GM23338 (cell line): ENCODE measurements around the gene KCNK10. TPM values are rescaled to one million over a fixed set of nuclear protein-coding genes. Genes with fewer than 3 reads are reported as not detected.

ENCODE experiments used
- ATAC-seq: fragments of 200-7000 bp; cut with Tn5 transposase; 3 replicates; pipeline ENCODE4 v1.9.1; 2020
- DNase-seq: peaks from one replicate; pipeline ENCODE4 v3.0.0-alpha.2; 2015; ENCODE audit warnings: low spot score
- H2AFZ ChIP-seq: fragments of 200-600 bp; sonication (generic); 2 replicates; pipeline ENCODE4 v1.8.0; 2016; ENCODE audit warnings: antibody characterized with exemption, mild to moderate bottlenecking, moderate library complexity
- H3F3A ChIP-seq: fragments of 200-600 bp; sonication (generic); replicated peaks from 2 replicates; pipeline ENCODE4 v1.8.0; 2017; ENCODE audit warnings: antibody characterized with exemption, mixed run types, low read depth
- H3K27ac ChIP-seq: fragments of 200-600 bp; sonication (generic); 2 replicates; pipeline ENCODE4 v1.6.1; 2016; ENCODE audit warnings: low read depth
- H3K27me3 ChIP-seq: fragments of 200-600 bp; sonication (generic); 2 replicates; pipeline ENCODE4 v1.8.0; 2016; ENCODE audit warnings: mild to moderate bottlenecking, mixed run types, moderate library complexity; ENCODE audit not compliant: insufficient read depth
- H3K36me3 ChIP-seq: fragments of 200-600 bp; sonication (generic); 2 replicates; pipeline ENCODE4 v1.8.0; 2016; ENCODE audit warnings: mild to moderate bottlenecking; ENCODE audit not compliant: insufficient read depth
- H3K4me1 ChIP-seq: fragments of 200-600 bp; sonication (generic); 2 replicates; pipeline ENCODE4 v1.8.0; 2016; ENCODE audit warnings: mild to moderate bottlenecking, moderate library complexity; ENCODE audit not compliant: insufficient read depth
- H3K4me2 ChIP-seq: fragments of 200-600 bp; sonication (generic); 2 replicates; pipeline ENCODE4 v1.7.1; 2017; ENCODE audit warnings: mixed run types
- H3K4me3 ChIP-seq: fragments of 200-600 bp; sonication (generic); 2 replicates; pipeline ENCODE4 v1.6.1; 2016; ENCODE audit warnings: mixed run types
- H3K79me2 ChIP-seq: fragments of 200-600 bp; sonication (generic); replicated peaks from 2 replicates; pipeline ENCODE4 v1.8.0; 2017; ENCODE audit warnings: mild to moderate bottlenecking; ENCODE audit not compliant: insufficient read depth
- H3K9me2 ChIP-seq: fragments of 200-600 bp; sonication (generic); 2 replicates; pipeline ENCODE4 v1.8.0; 2017; ENCODE audit not compliant: insufficient read depth
- H4K20me1 ChIP-seq: fragments of 200-600 bp; sonication (generic); replicated peaks from 2 replicates; pipeline ENCODE4 v1.8.0; 2017; ENCODE audit warnings: mild to moderate bottlenecking; ENCODE audit not compliant: insufficient read depth
- H3K27ac Mint-ChIP-seq: 2 replicates; pipeline ENCODE4 v1.8.0; 2020; ENCODE audit warnings: inconsistent platforms, mild to moderate bottlenecking, moderate library complexity, mixed read lengths
- H3K27me3 Mint-ChIP-seq: 3 replicates; pipeline ENCODE4 v1.8.0; 2022; ENCODE audit warnings: low read depth, mild to moderate bottlenecking, moderate library complexity, mixed read lengths, inconsistent platforms; ENCODE audit not compliant: insufficient read depth, poor library complexity
- H3K36me3 Mint-ChIP-seq: 3 replicates; pipeline ENCODE4 v1.8.0; 2021; ENCODE audit warnings: low read depth, mild to moderate bottlenecking, inconsistent platforms, moderate library complexity, mixed read lengths
- H3K4me1 Mint-ChIP-seq: 3 replicates; pipeline ENCODE4 v1.8.0; 2020; ENCODE audit warnings: mild to moderate bottlenecking, inconsistent platforms, mixed read lengths
- H3K4me3 Mint-ChIP-seq: 3 replicates; pipeline ENCODE4 v1.8.0; 2021; ENCODE audit warnings: moderate library complexity, mild to moderate bottlenecking, inconsistent platforms, mixed read lengths
- H3K9me3 Mint-ChIP-seq: 3 replicates; pipeline ENCODE4 v1.8.0; 2020; ENCODE audit warnings: moderate library complexity, mild to moderate bottlenecking, inconsistent platforms, mixed read lengths
- CREB1 ChIP-seq: fragments of 250-450 bp; sonication (Bioruptor Pico); IDR thresholded peaks from 2 replicates; pipeline ENCODE4 v1.5.0; 2020; ENCODE audit warnings: low read depth, mild to moderate bottlenecking, moderate library complexity
- CTCF ChIP-seq, 2 experiments: fragments of 200-600 bp in 1 of 2; sonication (generic) in 1 of 2; conservative IDR thresholded peaks; 2 replicates each; pipeline versions ENCODE4 v1.5.1 to v1.6.1; 2016 to 2017; ENCODE audit warnings: antibody characterized with exemption in 2 of 2, low read depth in 2 of 2, mild to moderate bottlenecking in 2 of 2, moderate library complexity in 1 of 2
- ETS1 ChIP-seq: IDR thresholded peaks from 2 replicates; pipeline ENCODE4 v1.6.1; 2016; ENCODE audit warnings: antibody characterized with exemption
- EZH2 ChIP-seq: fragments of 200-600 bp; sonication (generic); IDR thresholded peaks from one replicate; pipeline ENCODE4 v1.8.0; 2017; ENCODE audit warnings: antibody characterized with exemption, mild to moderate bottlenecking, low read depth; ENCODE audit not compliant: unreplicated experiment
- EZH2phosphoT487 ChIP-seq: fragments of 200-600 bp; sonication (generic); IDR thresholded peaks from one replicate; pipeline ENCODE4 v1.8.1; 2018; ENCODE audit warnings: antibody characterized with exemption; ENCODE audit not compliant: unreplicated experiment
- JUNB ChIP-seq: IDR thresholded peaks from one replicate; pipeline ENCODE4 v1.6.1; 2016; ENCODE audit warnings: antibody characterized with exemption; ENCODE audit not compliant: unreplicated experiment
- NANOG ChIP-seq: IDR thresholded peaks from 2 replicates; pipeline ENCODE4 v1.6.1; 2016; ENCODE audit warnings: antibody characterized with exemption, borderline replicate concordance
- POLR2AphosphoS5 ChIP-seq: IDR thresholded peaks from 2 replicates; pipeline ENCODE4 v1.6.1; 2016; ENCODE audit warnings: antibody characterized with exemption, low read depth
- REST ChIP-seq: IDR thresholded peaks from one replicate; pipeline ENCODE4 v1.6.1; 2018; ENCODE audit warnings: antibody characterized with exemption; ENCODE audit not compliant: unreplicated experiment
- STAT1 ChIP-seq: IDR thresholded peaks from one replicate; pipeline ENCODE4 v1.6.1; 2016; ENCODE audit warnings: antibody characterized with exemption; ENCODE audit not compliant: unreplicated experiment
- ZNF114 ChIP-seq: fragments of 250-450 bp; sonication (Bioruptor Pico); IDR thresholded peaks from 2 replicates; pipeline ENCODE4 v1.5.0; 2020; ENCODE audit warnings: mild to moderate bottlenecking, moderate library complexity
- ZNF331 ChIP-seq: fragments of 250-450 bp; sonication (Bioruptor Pico); IDR thresholded peaks from 2 replicates; pipeline ENCODE4 v1.5.0; 2020; ENCODE audit warnings: low read depth, mild to moderate bottlenecking, moderate library complexity
- ZNF462 ChIP-seq: fragments of 250-450 bp; sonication (Bioruptor Pico); IDR thresholded peaks from 2 replicates; pipeline ENCODE4 v1.5.0; 2020; ENCODE audit warnings: mild to moderate bottlenecking, moderate library complexity
- polyA plus RNA-seq: library from polyadenylated mRNA; unstranded; fragments of >200 nt; fragmentation: Nextera tagmentation; extraction: Ambion mirVana; gene quantifications from 2 replicates; pipeline ENCODE4 v1.2.1, GENCODE V29; 2016
- total RNA-seq: library from RNA; depleted of rRNA; stranded (reverse); fragments of >200 nt; shearing (Covaris generic); gene quantifications from 2 replicates; pipeline ENCODE4 v1.2.3, GENCODE V29; 2014

Gene KCNK10
- total and polyA plus RNA-seq, 2 experiments from 2014 or later, result 0.29 to 1.0 TPM

- Mint-ChIP-seq H3K27me3 (peaks cover 5% of the 10 kb centered on the region), H3K4me3 (no peak overlapping the region), H3K27ac (no peak overlapping the region), H3K36me3 (no peaks in the 10 kb centered on the region), H3K9me3 (no peaks in the 10 kb centered on the region), H3K4me1 (no peaks in the 10 kb centered on the region)
- Histone ChIP-seq H3K4me2 (no peak overlapping the region), H2AFZ (no peak overlapping the region), H4K20me1 (no peaks in the 10 kb centered on the region), H3K9me2 (peaks cover 8% of the 10 kb centered on the region; the same call in 1 of the 2 replicates), H3F3A (no peaks in the 10 kb centered on the region), H3K27me3 (no peaks in the 10 kb centered on the region), H3K36me3 (no peaks in the 10 kb centered on the region), H3K4me1 (no peaks in the 10 kb centered on the region), H3K27ac (no peak overlapping the region), H3K79me2 (no peaks in the 10 kb centered on the region), H3K4me3 (no peak overlapping the region)
- ATAC-seq (no peak), DNase-seq (no peak)
- TF ChIP-seq REST (no peak), ZNF462 (CRISPR knock-in tag) (no peak), ZNF114 (no peak), JUNB (no peak), POLR2AphosphoS5 (no peak), CTCF (conservative IDR thresholded peaks at IDR 0.05; ENCODE audit: low read depth in 2 of 2) (no peak), EZH2phosphoT487 (no peak), NANOG (no peak), STAT1 (no peak), ZNF331 (CRISPR knock-in tag) (no peak), EZH2 (no peak), CREB1 (CRISPR knock-in tag) (no peak), ETS1 (no peak)
Measured at GRCh38 chr14:88251650-88252049, 71.4 kb downstream of the KCNK10 start.
